ENCODE results near the gene PTPRN2.
"Not testable (repeated sequence)": the region's sequence is repeated elsewhere in the genome, so short reads cannot be mapped to it uniquely, and the experiment has no call there.

PTPRN2 gene

DNA sequence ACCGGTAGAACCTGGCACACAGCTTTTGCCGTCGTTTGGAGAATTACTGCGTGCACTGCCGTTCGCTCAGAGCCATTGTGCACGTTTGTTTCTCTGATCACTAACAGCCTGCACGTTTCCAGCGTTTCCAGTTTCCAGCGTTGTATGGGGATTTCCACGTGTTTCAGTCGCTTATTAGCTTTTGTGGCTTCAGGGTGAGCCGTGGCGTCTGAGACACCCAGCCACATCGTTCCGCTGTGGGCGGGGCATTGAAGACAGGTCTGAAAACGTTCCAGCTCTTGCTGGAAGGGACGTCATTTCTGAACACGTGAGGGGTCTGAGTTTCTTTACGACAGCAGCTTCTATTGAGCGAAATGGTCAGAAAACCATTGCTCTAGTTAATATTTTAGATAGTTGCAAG lies 1086.0 kb downstream of the PTPRN2 start:
- TF ChIP-seq, protein P1, sequence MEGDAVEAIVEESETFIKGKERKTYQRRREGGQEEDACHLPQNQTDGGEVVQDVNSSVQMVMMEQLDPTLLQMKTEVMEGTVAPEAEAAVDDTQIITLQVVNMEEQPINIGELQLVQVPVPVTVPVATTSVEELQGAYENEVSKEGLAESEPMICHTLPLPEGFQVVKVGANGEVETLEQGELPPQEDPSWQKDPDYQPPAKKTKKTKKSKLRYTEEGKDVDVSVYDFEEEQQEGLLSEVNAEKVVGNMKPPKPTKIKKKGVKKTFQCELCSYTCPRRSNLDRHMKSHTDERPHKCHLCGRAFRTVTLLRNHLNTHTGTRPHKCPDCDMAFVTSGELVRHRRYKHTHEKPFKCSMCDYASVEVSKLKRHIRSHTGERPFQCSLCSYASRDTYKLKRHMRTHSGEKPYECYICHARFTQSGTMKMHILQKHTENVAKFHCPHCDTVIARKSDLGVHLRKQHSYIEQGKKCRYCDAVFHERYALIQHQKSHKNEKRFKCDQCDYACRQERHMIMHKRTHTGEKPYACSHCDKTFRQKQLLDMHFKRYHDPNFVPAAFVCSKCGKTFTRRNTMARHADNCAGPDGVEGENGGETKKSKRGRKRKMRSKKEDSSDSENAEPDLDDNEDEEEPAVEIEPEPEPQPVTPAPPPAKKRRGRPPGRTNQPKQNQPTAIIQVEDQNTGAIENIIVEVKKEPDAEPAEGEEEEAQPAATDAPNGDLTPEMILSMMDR (IDR thresholded peaks at IDR 0.05; ENCODE audit: insufficient read depth, low read length, missing control alignments): no peak
- ChIA-PET POLR2A (no interaction called here), CTCF (no interaction called here)
- DNase-seq (ENCODE audit: low read depth, low spot score): no peak
- no peak overlapping the region for H3K4me3 ChIP-seq (ENCODE audit: low read depth, low read length)

DNA sequence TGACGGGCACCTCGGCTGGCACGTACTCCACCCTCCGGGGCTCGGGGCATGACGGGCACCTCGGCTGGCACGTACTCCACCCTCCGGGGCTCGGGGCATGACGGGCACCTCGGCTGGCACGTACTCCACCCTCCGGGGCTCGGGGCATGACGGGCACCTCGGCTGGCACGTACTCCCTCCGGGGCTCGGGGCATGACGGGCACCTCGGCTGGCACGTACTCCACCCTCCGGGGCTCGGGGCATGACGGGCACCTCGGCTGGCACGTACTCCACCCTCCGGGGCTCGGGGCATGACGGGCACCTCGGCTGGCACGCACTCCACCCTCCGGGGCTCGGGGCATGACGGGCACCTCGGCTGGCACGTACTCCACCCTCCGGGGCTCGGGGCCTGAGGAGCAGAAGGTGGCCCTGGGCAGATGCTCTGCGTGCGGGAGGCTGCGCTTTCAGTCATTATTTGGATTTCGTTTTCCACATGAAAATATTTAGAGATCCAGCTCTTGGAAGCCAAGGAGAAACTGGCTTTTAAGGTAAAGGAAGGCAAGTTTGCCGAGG lies 1086.6 kb downstream of the PTPRN2 start:
- DNase-seq (ENCODE audit: low read depth, low spot score): not testable (repeated sequence)

DNA sequence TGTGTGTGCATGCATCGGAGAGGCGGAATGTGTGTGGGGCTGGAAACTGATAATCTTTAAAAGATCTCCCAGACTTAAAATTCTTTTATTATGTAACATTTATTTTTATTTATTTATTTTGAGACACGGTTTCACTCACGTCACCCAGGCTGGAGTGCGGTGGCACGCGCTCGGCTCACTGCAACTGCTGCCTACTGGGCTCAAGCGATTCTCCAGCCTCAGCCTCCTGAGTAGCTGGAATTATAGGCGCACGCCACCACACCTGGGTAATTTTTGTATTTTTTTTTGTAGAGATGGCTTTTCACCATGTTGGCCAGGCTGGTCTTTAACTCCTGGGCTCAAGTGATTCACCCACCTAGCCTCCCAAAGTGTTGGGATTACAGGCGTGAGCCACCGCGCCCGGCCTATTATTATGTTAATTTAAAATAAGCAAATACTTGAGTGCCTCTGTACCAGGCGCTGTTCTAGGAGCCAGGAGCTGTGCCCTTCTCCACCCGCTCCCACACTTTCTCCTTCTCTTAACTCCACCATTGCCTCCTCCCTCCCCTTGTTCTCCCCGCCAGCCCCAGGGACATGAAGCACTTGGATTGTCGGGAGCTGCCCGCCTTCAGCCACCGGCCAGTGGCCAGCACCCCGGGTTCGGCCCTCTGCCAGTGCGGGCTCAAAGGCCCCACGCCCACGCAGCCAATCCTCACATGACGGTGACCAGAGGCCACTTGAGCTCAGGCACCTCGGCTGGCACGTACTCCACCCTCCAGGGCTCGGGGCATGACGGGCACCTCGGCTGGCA lies 1087.3 kb downstream of the PTPRN2 start:
- ChIA-PET POLR2A (no interaction called here), CTCF (no interaction called here)
- DNase-seq (ENCODE audit: low read depth, low spot score): no peak
- TF ChIP-seq, protein P1 (IDR thresholded peaks at IDR 0.05; ENCODE audit: insufficient read depth, low read length, missing control alignments): no peak
- H3K4me3 ChIP-seq (ENCODE audit: low read depth, low read length): no peak overlapping the region

More for the DNA sequence above, 1086.6 kb downstream of the PTPRN2 start:
- H3K4me3 ChIP-seq (ENCODE audit: low read depth, low read length); CTCF ChIA-PET; POLR2A ChIA-PET: not testable (repeated sequence)

DNA sequence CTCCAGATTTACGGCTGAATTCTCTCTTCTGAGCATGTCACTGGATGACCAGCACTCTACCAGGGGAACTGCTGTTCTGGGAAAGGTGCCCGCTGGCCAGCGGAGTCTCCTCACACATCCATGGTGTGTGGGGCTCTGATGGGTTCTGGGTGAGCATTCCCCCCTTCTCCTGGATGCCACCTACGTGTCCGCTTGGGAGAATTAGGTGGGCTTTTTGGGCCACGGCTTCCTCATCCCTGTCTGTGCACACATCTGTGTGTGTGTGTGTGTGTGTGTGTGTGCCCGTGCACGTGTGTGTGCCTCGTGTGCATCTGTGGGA lies 1087.8 kb downstream of the PTPRN2 start:
- no peak overlapping the region for H3K4me3 ChIP-seq (ENCODE audit: low read depth, low read length)
- TF ChIP-seq, protein P1 (IDR thresholded peaks at IDR 0.05; ENCODE audit: insufficient read depth, low read length, missing control alignments): no peak
- CTCF ChIA-PET: no interaction called here
- POLR2A ChIA-PET: no interaction called here
- no peak for DNase-seq (ENCODE audit: low read depth, low spot score)

DNA sequence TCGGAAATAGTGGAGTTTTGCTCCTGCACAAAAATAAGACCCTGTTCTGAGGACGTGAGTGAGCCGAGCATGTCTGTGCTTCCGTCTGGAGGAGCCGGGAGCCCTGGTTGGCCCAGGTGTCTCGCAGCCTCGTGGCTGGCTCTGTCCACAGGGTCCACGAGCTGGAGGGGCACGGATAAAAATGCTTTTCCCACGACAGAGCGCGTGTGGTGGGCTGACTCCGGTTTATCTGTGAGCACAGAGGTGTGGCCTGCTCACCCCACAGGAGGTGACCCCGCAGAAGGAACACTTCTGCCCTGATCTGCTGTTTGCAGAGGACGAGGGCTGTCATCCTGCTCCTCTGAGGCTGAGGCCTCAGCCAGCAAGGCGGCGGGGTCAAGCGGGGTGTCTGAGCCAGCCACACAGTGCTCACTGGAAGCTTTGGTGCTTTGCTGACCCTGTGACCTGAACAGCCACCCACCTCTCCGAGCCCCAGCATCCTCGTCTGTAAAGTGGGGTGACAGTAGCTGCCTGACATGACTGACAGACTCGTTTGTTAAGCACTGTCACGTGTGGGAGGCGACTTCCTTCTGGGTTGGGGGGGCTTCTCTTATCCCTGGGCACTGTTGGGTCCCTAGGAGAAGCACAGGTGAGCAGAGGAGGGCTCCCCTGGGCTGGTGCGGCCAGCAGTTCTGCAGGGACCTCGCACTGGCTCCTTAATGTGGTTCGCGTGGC lies 1088.3 kb downstream of the PTPRN2 start:
- TF ChIP-seq, protein P1 (IDR thresholded peaks at IDR 0.05; ENCODE audit: insufficient read depth, low read length, missing control alignments): no peak
- DNase-seq (ENCODE audit: low read depth, low spot score): no peak
- H3K4me3 ChIP-seq (ENCODE audit: low read depth, low read length): no peak overlapping the region
- CTCF ChIA-PET: no interaction called here
- POLR2A ChIA-PET: no interaction called here

DNA sequence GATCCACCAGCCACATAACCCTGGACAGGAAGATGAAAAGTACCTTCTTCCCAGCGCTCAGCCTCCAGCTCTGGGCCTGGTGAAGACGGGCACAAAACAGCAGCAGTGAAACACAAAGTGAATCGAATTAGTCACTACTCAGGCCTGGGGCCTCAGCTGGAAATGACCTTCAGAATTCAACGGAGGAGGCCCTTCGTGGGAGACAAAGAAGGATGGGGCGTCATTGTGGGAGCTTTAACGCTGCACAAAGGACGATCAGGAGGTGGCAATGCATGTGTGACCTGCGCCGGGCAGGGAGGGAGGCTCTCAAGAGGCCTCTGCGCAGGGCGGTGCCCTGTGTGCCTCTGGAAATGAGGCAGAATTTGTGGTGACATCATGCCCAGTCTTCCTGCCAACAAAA lies 1089.0 kb downstream of the PTPRN2 start:
- TF ChIP-seq, protein P1 (IDR thresholded peaks at IDR 0.05; ENCODE audit: insufficient read depth, low read length, missing control alignments): no peak
- ChIA-PET POLR2A (no interaction called here), CTCF (no interaction called here)
- no peak overlapping the region for H3K4me3 ChIP-seq (ENCODE audit: low read depth, low read length)
- DNase-seq (ENCODE audit: low read depth, low spot score): no peak

Data from AG04449 (cell line).